ENCODE data around the gene SELENON. TPM values are rescaled to one million over a fixed set of nuclear protein-coding genes. Genes with fewer than 3 reads are reported as not detected.

The SELENON gene
- total RNA-seq, 1 donor from 2014 or later: 87.1 TPM

GRCh38 chr1:25807480-25808390, 7.7 kb downstream of the SELENON start:
- Mint-ChIP-seq H3K9me3 (ENCODE audit: low read depth) (no peaks in the 10 kb centered on the region), H3K4me1 (ENCODE audit: low read depth) (peaks cover 2% of the 10 kb centered on the region), H3K36me3 (ENCODE audit: insufficient read depth) (peaks cover 4% of the 10 kb centered on the region), H3K27ac (no peak overlapping the region), H3K27me3 (no peaks in the 10 kb centered on the region), H3K4me3 (ENCODE audit: low read depth) (no peak overlapping the region)
- TF ChIP-seq CTCF (IDR thresholded peaks at IDR 0.05; ENCODE audit: unreplicated experiment): no peak
- no peak for DNase-seq (ENCODE audit: low spot score, unreplicated experiment)

GRCh38 chr1:25808481-25809244, 8.7 kb downstream of the SELENON start:
- no peaks in the 10 kb centered on the region for H3K9me3 Mint-ChIP-seq (ENCODE audit: low read depth)
- H3K4me3 Mint-ChIP-seq (ENCODE audit: low read depth): no peak overlapping the region
- no peak overlapping the region for H3K27ac Mint-ChIP-seq
- no peaks in the 10 kb centered on the region for H3K4me1 Mint-ChIP-seq (ENCODE audit: low read depth)
- H3K27me3 Mint-ChIP-seq: no peaks in the 10 kb centered on the region
- TF ChIP-seq CTCF (IDR thresholded peaks at IDR 0.05; ENCODE audit: unreplicated experiment): no peak
- DNase-seq (ENCODE audit: low spot score, unreplicated experiment): no peak
- peaks cover 4% of the 10 kb centered on the region for H3K36me3 Mint-ChIP-seq (ENCODE audit: insufficient read depth)

- H3K4me1 Mint-ChIP-seq (ENCODE audit: low read depth): no peaks in the 10 kb centered on the region
- TF ChIP-seq CTCF (IDR thresholded peaks at IDR 0.05; ENCODE audit: unreplicated experiment): no peak
- H3K27ac Mint-ChIP-seq: no peak overlapping the region
These were observed 9.4 kb downstream of the SELENON start for GRCh38 chr1:25809283-25809926.

GRCh38 chr1:25809929-25810328, 9.9 kb downstream of the SELENON start:
- Mint-ChIP-seq H3K27me3 (no peaks in the 10 kb centered on the region), H3K4me3 (ENCODE audit: low read depth) (no peak overlapping the region), H3K36me3 (ENCODE audit: insufficient read depth) (peaks cover 6% of the 10 kb centered on the region), H3K9me3 (ENCODE audit: low read depth) (no peaks in the 10 kb centered on the region), H3K4me1 (ENCODE audit: low read depth) (no peaks in the 10 kb centered on the region), H3K27ac (no peak overlapping the region)
- no peak for DNase-seq (ENCODE audit: low spot score, unreplicated experiment)
- TF ChIP-seq CTCF (IDR thresholded peaks at IDR 0.05; ENCODE audit: unreplicated experiment): no peak

More at GRCh38 chr1:25809283-25809926, 9.4 kb downstream of the SELENON start:
- Mint-ChIP-seq H3K27me3 (no peaks in the 10 kb centered on the region), H3K9me3 (ENCODE audit: low read depth) (no peaks in the 10 kb centered on the region), H3K36me3 (ENCODE audit: insufficient read depth) (peaks cover 4% of the 10 kb centered on the region), H3K4me3 (ENCODE audit: low read depth) (no peak overlapping the region)
- DNase-seq (ENCODE audit: low spot score, unreplicated experiment): no peak
